Coronary artery (tissue), 2 donors: ENCODE data around the gene MT1G.
"Not testable (repeated sequence)": the region's sequence is repeated elsewhere in the genome, so short reads cannot be mapped to it uniquely, and the experiment has no call there.

Experiments used
- DNase-seq: peaks from one replicate; pipeline ENCODE4 v3.0.0-alpha.2; 2017; ENCODE audit warnings: low spot score
- H3K27ac ChIP-seq, 2 donors: fragments of 200-600 bp; sonication (generic); one replicate each; pipeline ENCODE4 v1.5.1; 2016 to 2019
- H3K4me3 ChIP-seq: fragments of 200-600 bp; sonication (generic); 2 replicates; pipeline ENCODE4 v1.5.1; 2016; ENCODE audit warnings: mild to moderate bottlenecking, moderate library complexity
- CTCF ChIP-seq: fragments of 200-600 bp; sonication (generic); IDR thresholded peaks from one replicate; pipeline ENCODE4 v1.5.1; 2019; ENCODE audit warnings: antibody characterized with exemption

MT1G gene

GRCh38 chr16:56667581-56668571 lies at the start of gene MT1G:
MT1G (minus strand) TSS chr16:56668065; CDS start chr16:56667993, 72 bp downstream.
- no peak within 1 kb of the TSS for H3K27ac ChIP-seq
- DNase-seq: no peak

DNA sequence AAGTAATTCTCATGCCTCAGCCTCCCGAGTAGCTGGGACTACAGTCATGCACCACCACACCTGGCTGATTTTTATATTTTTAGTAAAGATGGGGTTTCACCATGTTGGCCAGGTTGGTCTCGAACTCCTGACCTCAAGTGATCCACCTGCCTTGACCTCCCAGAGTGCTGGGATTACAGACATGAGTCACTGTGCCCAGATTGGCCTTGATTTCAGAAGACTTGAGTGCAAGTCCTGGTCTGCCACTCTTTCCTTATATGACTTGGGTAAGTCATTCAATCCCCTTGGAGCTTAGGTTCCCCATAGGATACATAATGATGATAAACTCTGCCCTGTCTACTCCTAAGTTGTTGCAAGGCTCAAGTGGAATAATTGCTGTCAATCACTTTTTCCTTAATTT lies 49.7 kb upstream of the MT1G start:
- not testable (repeated sequence) for H3K27ac ChIP-seq, H3K4me3 ChIP-seq, DNase-seq

More at GRCh38 chr16:56667581-56668571, at the start of gene MT1G:
- TF ChIP-seq CTCF: no peak
- peak within 1 kb of the TSS; percentile 57 for H3K4me3 ChIP-seq

DNA sequence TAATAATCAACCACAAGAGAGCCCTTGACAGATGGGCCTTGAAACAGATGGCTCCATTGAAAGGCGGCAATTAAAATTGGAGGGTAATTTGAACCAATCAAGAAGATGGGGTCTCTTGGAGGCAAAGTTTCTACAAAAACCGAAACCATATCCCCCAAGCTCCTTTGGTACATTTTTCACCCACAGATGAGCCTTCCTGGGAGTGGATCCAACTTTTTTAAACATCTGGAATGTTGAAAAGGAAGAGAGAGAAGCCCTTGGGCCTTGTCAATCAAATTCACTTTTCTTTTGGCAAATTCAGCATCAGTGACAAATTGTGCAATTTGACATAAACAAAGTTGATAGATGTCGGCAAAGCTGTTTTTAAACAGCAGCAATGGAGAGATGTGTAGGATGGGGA lies 48.9 kb upstream of the MT1G start:
- DNase-seq: no peak
- no peak overlapping the region for H3K27ac ChIP-seq
- TF ChIP-seq CTCF: no peak
- H3K4me3 ChIP-seq: no peak overlapping the region

- Histone ChIP-seq H3K27ac (no peak overlapping the region), H3K4me3 (no peak overlapping the region)
- DNase-seq: no peak
- TF ChIP-seq CTCF: no peak
These were observed 47.3 kb upstream of the MT1G start for GRCh38 chr16:56715126-56715525.

DNA sequence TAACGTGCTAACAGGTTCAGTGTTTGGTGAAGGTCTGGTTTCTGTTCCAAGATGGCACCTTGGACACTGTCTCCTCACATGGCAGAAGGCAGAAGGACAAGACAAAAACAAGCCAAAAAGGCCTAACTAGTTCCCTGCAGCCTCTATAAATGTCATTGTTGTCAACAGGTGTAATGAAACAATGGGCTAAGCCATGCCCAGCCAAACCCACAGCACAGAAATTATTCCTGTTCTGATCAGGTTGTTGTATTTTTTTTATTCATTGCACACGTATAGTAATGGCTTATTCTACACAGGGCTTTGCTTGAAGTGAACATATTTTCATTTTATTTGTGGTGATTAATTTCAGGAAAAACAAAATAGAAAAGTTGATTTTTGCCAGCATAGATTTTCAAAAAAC lies 45.9 kb upstream of the MT1G start:
- TF ChIP-seq CTCF: no peak
- DNase-seq: no peak
- H3K4me3 ChIP-seq: no peak overlapping the region
- H3K27ac ChIP-seq: no peak overlapping the region

DNA sequence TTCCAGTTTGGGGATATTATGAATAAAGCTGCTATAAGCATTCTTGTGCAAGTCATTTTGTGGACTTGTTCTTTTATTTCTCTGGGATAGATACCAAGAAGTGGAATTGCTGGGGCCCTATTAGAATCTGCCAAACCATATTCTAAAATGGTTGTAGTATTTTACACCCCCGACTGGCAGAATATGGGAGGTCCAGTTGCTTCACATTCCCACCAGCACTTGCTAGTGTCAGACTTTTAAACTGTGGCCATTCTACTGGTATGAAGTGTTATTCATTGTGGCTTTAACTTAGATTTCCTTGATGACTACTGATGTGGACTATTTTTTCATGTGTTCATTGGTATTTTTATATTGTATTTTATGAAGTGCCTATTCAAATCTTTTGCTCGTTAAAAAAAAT lies 44.0 kb upstream of the MT1G start:
- no peak for TF ChIP-seq CTCF
- Histone ChIP-seq H3K27ac (no peak overlapping the region), H3K4me3 (no peak overlapping the region)
- no peak for DNase-seq

- no peak for TF ChIP-seq CTCF
- no peak overlapping the region for H3K27ac ChIP-seq
- H3K4me3 ChIP-seq: no peak overlapping the region
- DNase-seq: no peak
These were observed 42.4 kb upstream of the MT1G start for GRCh38 chr16:56710181-56710737.
